GM12878 (cell line): ENCODE results near the gene CCDC57. TPM values are rescaled to one million over a fixed set of nuclear protein-coding genes. Genes with fewer than 3 reads are reported as not detected.

Source experiments
- ATAC-seq: fragments of 200-7000 bp; cut with Tn5 transposase; 3 replicates; pipeline ENCODE4 v1.9.1; 2020; ENCODE audit warnings: mild to moderate bottlenecking, moderate library complexity
- BruUV-seq: library from RNA; stranded (reverse); fragments of 400-500 nt; replicated peaks from 2 replicates; lab custom pipeline; 2021; lab: Mats Ljungman, UMichigan
- CTCF ChIA-PET: fragments of 300-600 bp; sonication (Branson Sonifier 250); formaldehyde crosslinking; extraction: SDS; loops from one replicate; lab custom pipeline; 2021; ENCODE audit warnings: inconsistent platforms; lab: Yijun Ruan, JAX
- POLR2A ChIA-PET: fragments of 350-600 bp; formaldehyde crosslinking; extraction: SDS; loops from one replicate; lab custom pipeline; 2021; ENCODE audit warnings: inconsistent platforms; lab: Charles Lee
- RAD21 ChIA-PET: fragments of 300-600 bp; sonication (Branson Sonifier 250); formaldehyde crosslinking; loops from one replicate; lab custom pipeline; 2023; ENCODE audit warnings: antibody characterized with exemption; ENCODE audit not compliant: unreplicated experiment; lab: Charles Lee
- SMC1A ChIA-PET: fragments of 300-600 bp; sonication (Branson Sonifier 250); formaldehyde crosslinking; loops from one replicate; lab custom pipeline; 2023; ENCODE audit not compliant: unreplicated experiment, uncharacterized antibody; lab: Charles Lee
- DNase-seq: peaks from one replicate; pipeline ENCODE4 v3.0.0-alpha.2; 2011; ENCODE audit warnings: low read depth, low spot score
- FAIRE-seq: peaks from 3 replicates; lab custom pipeline; 2011; peaks lifted over from hg19 to GRCh38; lab: Jason Lieb, UNC
- H2AFZ ChIP-seq: 2 replicates; pipeline ENCODE4 v1.6.0; 2011; ENCODE audit warnings: low read depth, low read length, control low read depth; ENCODE audit not compliant: control insufficient read depth
- H3K27ac ChIP-seq: 2 replicates; pipeline ENCODE4 v1.5.1; 2011; ENCODE audit warnings: control low read depth; ENCODE audit not compliant: control insufficient read depth, insufficient read depth
- H3K27me3 ChIP-seq, 2 experiments: replicated peaks in 1 of 2; 2 replicates each; pipeline versions ENCODE4 v1.6.0 to v1.6.1; 2011; ENCODE audit warnings: low read length in 1 of 2; ENCODE audit not compliant: control insufficient read depth in 2 of 2, insufficient read depth in 2 of 2
- H3K36me3 ChIP-seq, 2 experiments: 2 replicates each; pipeline ENCODE4 v1.5.1; 2011; ENCODE audit warnings: low read length in 1 of 2; ENCODE audit not compliant: control insufficient read depth in 2 of 2, insufficient read depth in 2 of 2
- H3K4me1 ChIP-seq: 2 replicates; pipeline ENCODE4 v1.6.1; 2011; ENCODE audit warnings: mild to moderate bottlenecking, low read length, moderate library complexity, mixed read lengths; ENCODE audit not compliant: control insufficient read depth, insufficient read depth
- H3K4me2 ChIP-seq: 2 replicates; pipeline ENCODE4 v1.6.0; 2011; ENCODE audit warnings: control low read depth; ENCODE audit not compliant: control insufficient read depth, insufficient read depth
- H3K4me3 ChIP-seq: fragments of 200-600 bp; sonication (generic); 2 replicates; pipeline ENCODE4 v1.5.1; 2016
- H3K79me2 ChIP-seq: 2 replicates; pipeline ENCODE4 v1.6.0; 2011; ENCODE audit warnings: low read length; ENCODE audit not compliant: control insufficient read depth, insufficient read depth
- H3K9ac ChIP-seq: 2 replicates; pipeline ENCODE4 v1.8.0; 2011; ENCODE audit warnings: low read length, control low read depth, mixed read lengths; ENCODE audit not compliant: control insufficient read depth, insufficient read depth
- H3K9me3 ChIP-seq: replicated peaks from 3 replicates; pipeline ENCODE4 v1.5.1; 2011; ENCODE audit warnings: mild to moderate bottlenecking, low read length; ENCODE audit not compliant: control insufficient read depth, insufficient read depth
- H4K20me1 ChIP-seq: 2 replicates; pipeline ENCODE4 v1.6.0; 2011; ENCODE audit not compliant: control insufficient read depth, insufficient read depth
- CREB1 ChIP-seq: IDR thresholded peaks from 2 replicates; pipeline ENCODE4 v1.6.1; 2012; ENCODE audit warnings: low read depth, mild to moderate bottlenecking, inconsistent platforms
- EP300 ChIP-seq, 2 experiments: fragments of 150-350 bp in 1 of 2; IDR thresholded peaks; 2 replicates each; pipeline ENCODE4 v1.6.1; 2011 to 2012; ENCODE audit warnings: low read depth in 2 of 2, low read length in 2 of 2, borderline replicate concordance in 1 of 2, improper control_type of control experiment in 1 of 2, inconsistent platforms in 1 of 2; ENCODE audit not compliant: control insufficient read depth in 1 of 2
- HCFC1 ChIP-seq: fragments of 150-350 bp; IDR thresholded peaks from 2 replicates; pipeline ENCODE4 v1.6.1; 2014; ENCODE audit warnings: low read length
- JUNB ChIP-seq: IDR thresholded peaks from 2 replicates; pipeline ENCODE4 v1.6.1; 2016; ENCODE audit warnings: antibody characterized with exemption, mild to moderate bottlenecking
- NFYA ChIP-seq: IDR thresholded peaks from 2 replicates; pipeline ENCODE4 v1.6.1; 2011; ENCODE audit warnings: low read depth, mild to moderate bottlenecking, low read length, improper control_type of control experiment, borderline replicate concordance
- POLR2AphosphoS5 ChIP-seq: IDR thresholded peaks from 2 replicates; pipeline ENCODE4 v1.6.1; 2011; ENCODE audit warnings: mild to moderate bottlenecking, low read length, inconsistent platforms
- SIX5 ChIP-seq: IDR thresholded peaks from 2 replicates; pipeline ENCODE4 v1.6.1; 2011; ENCODE audit warnings: mild to moderate bottlenecking, low read depth, low read length, moderate library complexity; ENCODE audit not compliant: severe bottlenecking
- SUPT20H ChIP-seq: IDR thresholded peaks from 2 replicates; pipeline ENCODE4 v1.6.1; 2011; ENCODE audit warnings: low read depth, mild to moderate bottlenecking, low read length, moderate library complexity, borderline replicate concordance; ENCODE audit not compliant: control insufficient read depth
- TCF12 ChIP-seq: IDR thresholded peaks from 2 replicates; pipeline ENCODE4 v1.6.1; 2011; ENCODE audit warnings: low read depth, mild to moderate bottlenecking, low read length
- WGBS: methylation state at CpG from one replicate; pipeline ENCODE4 v1.1.6; 2016; ENCODE audit warnings: low lambda C conversion rate; ENCODE audit not compliant: insufficient replicate concordance, insufficient coverage; ENCODE audit errors: missing lambda C conversion rate; 5-methylcytosine and 5-hydroxymethylcytosine counted together
- in situ Hi-C: fragments of 300-500 bp; cut with MboI; formaldehyde crosslinking; loops from 9 replicates; pipeline ENCODE4 v1.14.3; 2018; ENCODE audit warnings: mixed read lengths
- intact Hi-C: fragments of 100-400 bp; cut with micrococcal nuclease; formaldehyde crosslinking; loops from one replicate; pipeline ENCODE4 v1.14.2; 2022; ENCODE audit not compliant: unreplicated experiment
- polyA plus RNA-seq, 11 experiments: library from polyadenylated mRNA; depleted of rRNA in 4 of 11; unstranded in 6 of 11; stranded (reverse) in 5 of 11; fragments of >200 nt; fragmentation: Nextera tagmentation in 4 of 11; fragmentation: Illumina TruSeq in 1 of 11; extraction: Ambion mirVana in 4 of 11; extraction: Trizol in 1 of 11; gene quantifications; 1 replicate in 1 of 11; 2 replicates in 10 of 11; pipeline versions ENCODE4 v1.2.1 to v1.2.3, GENCODE V29; 2011 to 2016; ENCODE audit warnings: inconsistent platforms in 2 of 11, missing spikeins in 2 of 11, low read depth in 1 of 11
- total RNA-seq, 4 experiments: library from RNA; depleted of rRNA in 3 of 4; stranded (reverse); fragments of >200 nt in 3 of 4; fragmentation: Illumina TruSeq in 1 of 4; extraction: Trizol in 1 of 4; gene quantifications; 2 replicates each; pipeline versions ENCODE4 v1.2.1 to v1.2.3, GENCODE V29; 2013 to 2021
- TF ChIP-seq, protein P1 (sequence below): fragments of 450-650 bp; formaldehyde crosslinking; IDR thresholded peaks from 2 replicates; pipeline ENCODE4 v1.4.0; 2020; ENCODE audit warnings: mild to moderate bottlenecking, moderate library complexity
- TF ChIP-seq, protein P2 (sequence below): IDR thresholded peaks from 2 replicates; pipeline ENCODE4 v1.6.1; 2011; ENCODE audit warnings: low read depth, low read length, improper control_type of control experiment, borderline replicate concordance

The CCDC57 gene
- total and polyA plus RNA-seq, 10 of the 15 experiments (the other 5 are each of a cell fraction or from before 2014, with no cell fraction given) = 5.4 to 123 (median 45.8) TPM

DNA sequence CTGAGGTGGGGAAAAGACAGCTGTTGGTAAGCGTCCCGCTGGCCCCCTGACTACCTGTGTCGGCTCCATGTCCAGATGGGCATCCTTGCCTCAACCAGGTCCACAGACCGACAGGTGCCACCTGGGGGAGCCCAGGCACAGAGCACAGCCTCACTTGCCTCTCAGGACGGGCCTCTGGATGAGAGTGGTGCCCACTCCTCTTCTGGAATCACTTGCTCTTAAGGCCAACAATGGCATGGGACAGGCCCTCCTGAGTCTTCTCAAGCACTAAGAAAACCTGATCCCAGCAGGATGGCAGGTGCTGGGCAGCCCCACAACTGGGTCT, 33.4 kb upstream of the CCDC57 start:
- Histone ChIP-seq H3K4me2 (no peak overlapping the region), H3K27ac (no peak overlapping the region), H3K4me1 (peaks cover 8% of the 10 kb centered on the region), H3K4me3 (no peak overlapping the region), H3K9ac (no peak overlapping the region), H3K27me3 (no peaks in the 10 kb centered on the region), H3K9me3 (no peaks in the 10 kb centered on the region), H4K20me1 (peaks cover 5% of the 10 kb centered on the region), H3K36me3 (peaks cover 30 to 71% of the 10 kb centered on the region in 2 experiments), H3K79me2 (no peaks in the 10 kb centered on the region), H2AFZ (no peak overlapping the region)
- SMC1A ChIA-PET = no interaction called here
- RAD21 ChIA-PET = no interaction called here
- in situ Hi-C loops = no loop called here
- intact Hi-C loops = no loop called here
- no TSS peak for BruUV-seq
- DNase-seq (no peak), ATAC-seq (no peak), FAIRE-seq (no peak)
- 77% methylated on average over 5 of the region's 5 CpGs for WGBS
- TF ChIP-seq POLR2AphosphoS5 (0 out of 2 replicates have a peak, but pooled peaks have one; percentile 5), NFYA (no peak)
- POLR2A ChIA-PET = no interaction called here
- CTCF ChIA-PET = no interaction called here

DNA sequence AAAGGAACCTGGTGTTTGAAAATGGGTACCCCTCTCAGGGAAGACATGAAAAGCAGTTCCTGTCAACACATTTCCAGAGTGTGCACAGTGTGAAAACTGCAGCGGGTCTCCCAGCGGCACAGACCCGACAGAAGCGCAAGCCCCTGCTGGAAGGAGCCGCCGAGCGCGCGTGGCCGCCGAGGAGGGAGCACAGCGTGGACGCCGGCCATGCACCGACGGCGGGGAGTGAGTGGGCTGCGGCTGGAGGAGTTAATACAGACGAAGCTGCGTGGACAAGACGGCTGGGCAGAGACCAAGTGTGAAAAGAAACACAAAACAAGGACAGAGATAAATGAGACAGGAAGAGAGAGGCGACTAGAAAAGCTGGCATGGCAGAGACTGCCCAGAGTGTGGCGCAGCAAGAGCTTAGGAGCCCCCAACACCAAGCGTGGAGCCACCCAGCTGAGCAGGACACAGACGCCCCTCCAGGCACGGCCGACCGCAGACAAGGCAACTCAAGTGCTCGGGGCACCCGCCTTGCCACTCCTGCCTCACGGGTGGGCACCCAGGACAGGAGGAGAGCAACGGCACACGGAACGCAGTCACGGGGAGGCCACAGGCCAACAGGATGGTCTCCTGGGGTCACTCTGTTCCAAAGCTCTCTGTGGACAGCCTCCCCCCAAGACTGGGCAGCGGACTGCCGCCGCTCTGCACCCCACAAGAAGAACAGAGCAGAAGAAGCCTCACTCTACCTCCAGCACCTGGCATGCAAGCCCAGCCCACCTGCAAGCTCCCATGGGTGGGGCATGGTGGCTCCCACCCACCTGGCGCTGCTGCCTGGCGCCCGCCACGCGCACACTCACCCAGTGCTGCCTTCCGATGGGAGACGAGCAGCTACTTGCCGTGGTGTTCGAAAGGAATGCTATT, 32.7 kb upstream of the CCDC57 start:
- RAD21 ChIA-PET = no interaction called here
- CTCF ChIA-PET = no interaction called here
- SMC1A ChIA-PET = no interaction called here
- in situ Hi-C loops = no loop called here
- H2AFZ ChIP-seq = no peak overlapping the region
- H3K9me3 ChIP-seq = no peaks in the 10 kb centered on the region
- H3K36me3 ChIP-seq = peaks cover 29 to 65% of the 10 kb centered on the region in 2 experiments
- no peaks in the 10 kb centered on the region for H3K27me3 ChIP-seq
- no TSS peak for BruUV-seq
- ATAC-seq (no peak), DNase-seq (no peak), FAIRE-seq (no peak)
- H3K4me3 ChIP-seq = no peak overlapping the region
- 92% methylated on average over 47 of the region's 47 CpGs for WGBS
- peaks cover 5% of the 10 kb centered on the region for H4K20me1 ChIP-seq
- no peak overlapping the region for H3K4me2 ChIP-seq
- intact Hi-C loops = no loop called here
- POLR2A ChIA-PET = no interaction called here
- no peak overlapping the region for H3K27ac ChIP-seq
- H3K4me1 ChIP-seq = peaks cover 14% of the 10 kb centered on the region
- H3K9ac ChIP-seq = no peak overlapping the region
- H3K79me2 ChIP-seq = no peaks in the 10 kb centered on the region
- TF ChIP-seq SIX5 = no peak
- no peak for TF ChIP-seq CREB1
- TF ChIP-seq TCF12 = no peak
- no peak for TF ChIP-seq JUNB
- TF ChIP-seq, protein P1, sequence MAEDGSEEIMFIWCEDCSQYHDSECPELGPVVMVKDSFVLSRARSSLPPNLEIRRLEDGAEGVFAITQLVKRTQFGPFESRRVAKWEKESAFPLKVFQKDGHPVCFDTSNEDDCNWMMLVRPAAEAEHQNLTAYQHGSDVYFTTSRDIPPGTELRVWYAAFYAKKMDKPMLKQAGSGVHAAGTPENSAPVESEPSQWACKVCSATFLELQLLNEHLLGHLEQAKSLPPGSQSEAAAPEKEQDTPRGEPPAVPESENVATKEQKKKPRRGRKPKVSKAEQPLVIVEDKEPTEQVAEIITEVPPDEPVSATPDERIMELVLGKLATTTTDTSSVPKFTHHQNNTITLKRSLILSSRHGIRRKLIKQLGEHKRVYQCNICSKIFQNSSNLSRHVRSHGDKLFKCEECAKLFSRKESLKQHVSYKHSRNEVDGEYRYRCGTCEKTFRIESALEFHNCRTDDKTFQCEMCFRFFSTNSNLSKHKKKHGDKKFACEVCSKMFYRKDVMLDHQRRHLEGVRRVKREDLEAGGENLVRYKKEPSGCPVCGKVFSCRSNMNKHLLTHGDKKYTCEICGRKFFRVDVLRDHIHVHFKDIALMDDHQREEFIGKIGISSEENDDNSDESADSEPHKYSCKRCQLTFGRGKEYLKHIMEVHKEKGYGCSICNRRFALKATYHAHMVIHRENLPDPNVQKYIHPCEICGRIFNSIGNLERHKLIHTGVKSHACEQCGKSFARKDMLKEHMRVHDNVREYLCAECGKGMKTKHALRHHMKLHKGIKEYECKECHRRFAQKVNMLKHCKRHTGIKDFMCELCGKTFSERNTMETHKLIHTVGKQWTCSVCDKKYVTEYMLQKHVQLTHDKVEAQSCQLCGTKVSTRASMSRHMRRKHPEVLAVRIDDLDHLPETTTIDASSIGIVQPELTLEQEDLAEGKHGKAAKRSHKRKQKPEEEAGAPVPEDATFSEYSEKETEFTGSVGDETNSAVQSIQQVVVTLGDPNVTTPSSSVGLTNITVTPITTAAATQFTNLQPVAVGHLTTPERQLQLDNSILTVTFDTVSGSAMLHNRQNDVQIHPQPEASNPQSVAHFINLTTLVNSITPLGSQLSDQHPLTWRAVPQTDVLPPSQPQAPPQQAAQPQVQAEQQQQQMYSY (CRISPR knock-in tag) = no peak
- no peak for TF ChIP-seq EP300 (IDR thresholded peaks at IDR 0.05; ENCODE audit: borderline replicate concordance in 1 of 2, control insufficient read depth in 1 of 2, low read depth in 2 of 2, low read length in 2 of 2)
- no peak for TF ChIP-seq SUPT20H
- TF ChIP-seq HCFC1 = no peak
- peak; percentile 61 for TF ChIP-seq POLR2AphosphoS5
- TF ChIP-seq, protein P2, sequence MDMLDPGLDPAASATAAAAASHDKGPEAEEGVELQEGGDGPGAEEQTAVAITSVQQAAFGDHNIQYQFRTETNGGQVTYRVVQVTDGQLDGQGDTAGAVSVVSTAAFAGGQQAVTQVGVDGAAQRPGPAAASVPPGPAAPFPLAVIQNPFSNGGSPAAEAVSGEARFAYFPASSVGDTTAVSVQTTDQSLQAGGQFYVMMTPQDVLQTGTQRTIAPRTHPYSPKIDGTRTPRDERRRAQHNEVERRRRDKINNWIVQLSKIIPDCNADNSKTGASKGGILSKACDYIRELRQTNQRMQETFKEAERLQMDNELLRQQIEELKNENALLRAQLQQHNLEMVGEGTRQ = no peak
